ENCODE data around the gene TMSB4Y. TPM values are rescaled to one million over a fixed set of nuclear protein-coding genes. Genes with fewer than 3 reads are reported as not detected.

TMSB4Y gene
- total RNA-seq (2014; rRNA removed; shearing (Covaris generic)), result not detected in 2 replicates
- polyA plus RNA-seq (2015; cell fraction: cytosol; rRNA removed), result not detected in 2 replicates
- not detected in 2 replicates for polyA plus RNA-seq (2015; cell fraction: nucleus; rRNA removed)

GRCh38 chrY:13703568-13703968 lies at the start of gene TMSB4Y:
Gene TMSB4Y (plus strand): TSS chrY:13703899.
- in situ Hi-C loops (cut with HindIII; ENCODE audit: low pct_unique_long_range_greater_than_20kb, low sequenced_read_pairs), result no loop called here
- DNase-seq (ENCODE audit: low read depth, low spot score), result no peak

- DNase-seq (ENCODE audit: low read depth, low spot score), result no peak
- in situ Hi-C loops (cut with HindIII; ENCODE audit: low pct_unique_long_range_greater_than_20kb, low sequenced_read_pairs), result no loop called here
Observed at GRCh38 chrY:13664162-13664561, 39.5 kb upstream of the TMSB4Y start.

- DNase-seq (ENCODE audit: low read depth, low spot score), result no peak
- in situ Hi-C loops (cut with HindIII; ENCODE audit: low pct_unique_long_range_greater_than_20kb, low sequenced_read_pairs), result no loop called here
Observed at GRCh38 chrY:13671122-13671521, 32.6 kb upstream of the TMSB4Y start.

GRCh38 chrY:13702276-13702675 lies 1.4 kb upstream of the TMSB4Y start:
- in situ Hi-C loops (cut with HindIII; ENCODE audit: low pct_unique_long_range_greater_than_20kb, low sequenced_read_pairs), result no loop called here
- no peak for DNase-seq (ENCODE audit: low read depth, low spot score)

- DNase-seq (ENCODE audit: low read depth, low spot score), result no peak
- in situ Hi-C loops (cut with HindIII; ENCODE audit: low pct_unique_long_range_greater_than_20kb, low sequenced_read_pairs), result no loop called here
Observed at GRCh38 chrY:13704121-13704930, 627 bp downstream of the TMSB4Y start.

- in situ Hi-C loops (cut with HindIII; ENCODE audit: low pct_unique_long_range_greater_than_20kb, low sequenced_read_pairs), result no loop called here
- no peak for DNase-seq (ENCODE audit: low read depth, low spot score)
Observed at GRCh38 chrY:13705197-13705596, 1.5 kb downstream of the TMSB4Y start.

- no peak for DNase-seq (ENCODE audit: low read depth, low spot score)
- in situ Hi-C loops (cut with HindIII; ENCODE audit: low pct_unique_long_range_greater_than_20kb, low sequenced_read_pairs), result no loop called here
Observed at GRCh38 chrY:13708038-13708437, 4.3 kb downstream of the TMSB4Y start.

- in situ Hi-C loops (cut with HindIII; ENCODE audit: low pct_unique_long_range_greater_than_20kb, low sequenced_read_pairs), result no loop called here
- no peak for DNase-seq (ENCODE audit: low read depth, low spot score)
Observed at GRCh38 chrY:13718996-13719395, 15.3 kb downstream of the TMSB4Y start.

GRCh38 chrY:13729517-13729916 lies 25.8 kb downstream of the TMSB4Y start:
- in situ Hi-C loops (cut with HindIII; ENCODE audit: low pct_unique_long_range_greater_than_20kb, low sequenced_read_pairs), result no loop called here
- no peak for DNase-seq (ENCODE audit: low read depth, low spot score)

GRCh38 chrY:13738618-13739017 lies 34.9 kb downstream of the TMSB4Y start:
- in situ Hi-C loops (cut with HindIII; ENCODE audit: low pct_unique_long_range_greater_than_20kb, low sequenced_read_pairs), result no loop called here

GRCh38 chrY:13751289-13752071 lies 47.8 kb downstream of the TMSB4Y start:
- in situ Hi-C loops (cut with HindIII; ENCODE audit: low pct_unique_long_range_greater_than_20kb, low sequenced_read_pairs), result no loop called here
- DNase-seq (ENCODE audit: low read depth, low spot score), result no peak

More at GRCh38 chrY:13738618-13739017, 34.9 kb downstream of the TMSB4Y start:
- no peak for DNase-seq (ENCODE audit: low read depth, low spot score)

- DNase-seq (ENCODE audit: low read depth, low spot score), result no peak
- in situ Hi-C loops (cut with HindIII; ENCODE audit: low pct_unique_long_range_greater_than_20kb, low sequenced_read_pairs), result no loop called here
Observed at GRCh38 chrY:13754661-13755060, 51.0 kb downstream of the TMSB4Y start.

Other genes starting within 250 kb of the TMSB4Y start
- gene UTY, start 223.9 kb upstream of the TMSB4Y start, total RNA-seq (2014; rRNA removed; shearing (Covaris generic)), result not detected in 2 replicates